HG03108 (cell line): ENCODE measurements around the gene MAP3K5.
A peak's percentile ranks its signal among the peaks of the same experiment; 100 is the strongest.

Experiments
- ATAC-seq: cut with Tn5 transposase; IDR thresholded peaks from one replicate; pipeline ENCODE4 v1.9.1; 2021; ENCODE audit warnings: moderate library complexity; ENCODE audit not compliant: unreplicated experiment

Gene MAP3K5

DNA sequence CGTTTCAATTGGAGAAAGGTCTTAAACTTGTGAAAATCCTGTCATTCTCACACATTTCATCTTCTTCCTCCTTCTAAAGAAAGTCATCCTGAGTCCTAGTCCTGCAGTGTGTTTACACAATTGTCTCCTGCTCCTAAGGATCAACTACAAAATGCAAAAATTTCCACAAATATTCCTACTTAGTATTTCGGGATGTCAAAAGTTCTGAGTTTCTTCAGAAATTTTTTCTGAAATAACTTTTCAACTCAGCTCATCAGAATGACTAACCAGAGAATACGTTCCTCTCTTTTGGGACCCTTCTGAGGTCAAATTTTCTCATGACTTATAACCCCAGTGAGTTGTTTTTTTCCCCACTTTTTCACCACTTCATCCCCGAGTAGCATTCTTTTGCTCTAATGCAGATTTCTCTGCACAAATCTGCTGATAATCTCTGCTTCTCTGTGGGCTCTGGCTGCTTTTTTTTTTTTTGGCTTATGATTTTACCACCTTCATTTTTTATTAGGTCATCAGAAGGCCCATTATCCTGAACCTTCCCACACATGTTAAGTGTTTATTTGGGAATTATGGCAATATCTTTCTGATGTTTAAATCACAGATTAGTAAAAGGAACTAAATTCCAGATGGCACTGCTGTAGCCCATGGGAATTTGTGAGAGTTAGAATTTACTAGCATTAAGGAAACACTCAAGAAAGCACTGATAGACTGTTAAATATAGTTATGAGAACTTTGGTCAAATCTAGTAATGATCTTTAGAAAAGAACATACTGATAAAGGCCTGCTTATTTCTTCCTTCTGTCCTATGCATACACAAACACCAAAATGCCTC, 41.4 kb downstream of the MAP3K5 start:
- peak; percentile 5 for ATAC-seq

DNA sequence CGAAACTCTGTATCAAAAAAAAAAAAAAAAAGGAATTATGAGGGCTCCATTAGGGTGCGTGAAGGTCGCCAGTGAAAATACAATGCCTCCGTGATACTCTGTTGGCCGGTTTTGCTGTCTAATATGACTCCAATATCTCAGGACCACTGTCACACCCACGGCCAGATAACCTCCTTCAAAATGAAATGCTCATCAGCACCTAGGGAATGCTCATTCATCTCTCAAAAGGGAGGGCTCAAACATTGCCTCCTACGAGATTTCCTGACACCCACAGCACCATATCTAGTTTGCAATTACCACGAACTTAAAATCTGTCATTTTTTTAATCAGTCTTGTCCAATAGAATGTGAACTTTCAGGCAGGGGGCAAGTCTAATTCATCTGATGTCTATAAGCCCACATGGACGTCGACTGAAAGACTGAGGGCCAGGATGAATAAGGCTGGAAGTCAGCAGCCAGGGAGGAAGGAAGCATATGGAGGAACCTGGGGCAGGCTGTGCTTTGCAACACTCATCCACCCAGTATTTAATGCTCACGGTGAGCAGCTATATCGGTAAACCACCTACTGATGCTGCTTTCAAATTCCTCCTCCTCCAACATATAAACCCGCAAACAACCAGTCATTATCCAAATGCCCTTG, 42.8 kb downstream of the MAP3K5 start:
- ATAC-seq, result no peak

DNA sequence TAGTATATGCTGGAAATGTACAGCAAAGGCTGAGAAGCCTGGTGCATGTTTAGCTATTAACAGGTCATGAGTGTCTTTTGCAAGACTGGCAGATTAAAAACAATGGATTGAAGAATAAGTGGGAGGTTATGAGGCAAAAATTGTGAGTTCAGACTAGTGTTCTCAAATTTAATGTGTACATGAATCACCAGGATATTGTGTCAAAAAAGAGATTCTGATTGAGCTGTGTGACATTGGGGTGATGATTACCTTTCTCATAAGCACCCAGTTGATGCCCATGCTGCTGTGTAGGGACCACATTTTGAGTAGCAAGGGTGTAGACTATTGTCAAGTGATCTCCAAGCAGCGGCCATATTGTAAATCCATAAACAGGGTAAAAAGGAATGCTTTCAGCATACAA, 44.8 kb downstream of the MAP3K5 start:
- ATAC-seq, result no peak

DNA sequence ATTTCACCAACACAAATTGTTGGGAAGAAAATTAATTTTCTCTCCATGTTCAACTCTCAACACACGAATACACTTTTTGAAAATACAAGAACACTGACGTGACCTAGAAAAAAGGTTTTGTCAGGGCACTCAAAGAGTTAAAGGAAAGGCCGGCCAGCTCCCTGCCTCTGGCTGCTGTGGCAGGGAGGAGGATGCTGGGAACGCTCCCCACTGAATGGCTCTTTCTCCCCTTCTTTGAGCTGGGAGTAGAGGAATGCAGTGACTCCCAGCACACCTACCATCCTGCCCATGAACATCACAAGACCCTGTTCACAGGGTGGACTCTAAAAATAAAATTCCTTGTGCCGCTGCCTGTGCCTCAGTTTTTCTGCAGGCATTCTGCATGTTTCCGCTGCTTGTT, 47.0 kb downstream of the MAP3K5 start:
- ATAC-seq, result no peak

DNA sequence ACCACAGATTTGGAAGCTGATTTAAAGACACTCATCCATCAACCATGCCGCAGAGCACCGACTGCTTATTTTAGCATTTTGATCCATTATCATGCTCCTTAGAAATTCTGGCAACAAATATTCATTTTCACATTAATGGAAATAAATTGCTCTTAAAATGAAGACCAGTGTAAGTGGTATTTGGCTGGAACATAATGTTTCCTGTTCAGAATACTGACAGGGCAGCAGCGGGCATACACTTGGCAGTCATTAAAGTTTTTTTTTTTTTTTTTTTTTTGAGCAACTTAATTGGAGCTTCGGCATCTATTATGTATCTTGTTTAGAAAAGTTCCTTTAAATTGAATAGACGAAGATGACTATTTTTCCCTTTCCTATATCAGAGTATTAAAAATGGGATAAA, 47.4 kb downstream of the MAP3K5 start:
- ATAC-seq, result no peak

GRCh38 chr6:136742125-136742524, 50.2 kb downstream of the MAP3K5 start:
- no peak for ATAC-seq

GRCh38 chr6:136740050-136740974, 52.0 kb downstream of the MAP3K5 start:
- ATAC-seq, result no peak

DNA sequence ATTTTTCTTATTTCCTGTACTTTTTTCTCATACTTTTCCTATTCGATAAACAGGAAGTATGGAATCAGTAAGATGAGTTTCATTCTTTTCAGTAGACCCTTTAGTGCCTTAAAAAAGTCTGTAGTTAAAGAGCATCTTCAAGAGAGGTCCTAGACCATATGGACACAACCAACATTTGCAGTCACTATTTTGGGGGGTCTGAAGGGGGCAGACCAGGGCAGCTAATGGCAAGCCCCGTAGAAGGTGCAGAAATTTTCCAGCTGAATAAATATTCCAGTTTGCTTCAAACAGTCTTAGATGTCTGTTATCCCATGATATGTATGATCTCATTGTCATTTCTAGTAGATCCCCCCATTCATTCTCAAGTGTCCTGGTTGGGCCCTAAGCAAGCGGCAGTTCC, 52.8 kb downstream of the MAP3K5 start:
- no peak for ATAC-seq

DNA sequence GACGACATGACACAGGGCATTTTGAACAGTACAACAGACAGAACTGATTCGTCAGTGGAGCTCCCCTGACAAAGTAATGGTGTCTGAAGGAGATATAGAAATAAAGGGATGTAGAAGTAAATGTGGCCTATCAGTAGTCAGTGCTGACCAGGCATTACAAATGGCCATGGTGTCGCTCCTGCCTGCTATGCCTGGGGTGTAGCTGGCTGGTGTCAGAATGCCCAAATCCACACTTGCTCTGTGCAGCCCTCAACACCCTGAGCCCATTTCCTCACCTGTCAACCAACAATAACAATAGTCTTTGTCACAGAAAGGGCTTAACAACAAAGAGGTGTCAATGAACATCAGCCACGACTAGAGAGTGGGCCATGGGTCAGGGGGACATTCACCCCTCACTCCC, 53.2 kb downstream of the MAP3K5 start:
- ATAC-seq, result no peak

DNA sequence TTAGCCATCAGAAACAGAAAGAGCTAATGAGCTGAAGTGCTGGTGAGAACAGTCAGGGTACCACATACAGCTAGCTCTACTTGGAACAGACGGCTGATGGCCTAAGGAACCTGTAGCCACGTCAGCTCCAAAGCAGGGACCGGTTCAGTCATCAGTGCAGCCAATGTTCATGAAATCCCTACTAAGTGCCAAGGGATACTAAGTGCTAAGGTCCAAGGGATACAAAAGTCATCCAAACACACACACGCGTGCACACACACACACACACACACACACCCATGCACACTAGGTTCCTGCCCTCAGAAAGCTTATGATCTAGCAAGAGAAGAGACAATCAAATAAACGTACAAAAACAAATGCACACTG, 53.6 kb downstream of the MAP3K5 start:
- ATAC-seq, result no peak

DNA sequence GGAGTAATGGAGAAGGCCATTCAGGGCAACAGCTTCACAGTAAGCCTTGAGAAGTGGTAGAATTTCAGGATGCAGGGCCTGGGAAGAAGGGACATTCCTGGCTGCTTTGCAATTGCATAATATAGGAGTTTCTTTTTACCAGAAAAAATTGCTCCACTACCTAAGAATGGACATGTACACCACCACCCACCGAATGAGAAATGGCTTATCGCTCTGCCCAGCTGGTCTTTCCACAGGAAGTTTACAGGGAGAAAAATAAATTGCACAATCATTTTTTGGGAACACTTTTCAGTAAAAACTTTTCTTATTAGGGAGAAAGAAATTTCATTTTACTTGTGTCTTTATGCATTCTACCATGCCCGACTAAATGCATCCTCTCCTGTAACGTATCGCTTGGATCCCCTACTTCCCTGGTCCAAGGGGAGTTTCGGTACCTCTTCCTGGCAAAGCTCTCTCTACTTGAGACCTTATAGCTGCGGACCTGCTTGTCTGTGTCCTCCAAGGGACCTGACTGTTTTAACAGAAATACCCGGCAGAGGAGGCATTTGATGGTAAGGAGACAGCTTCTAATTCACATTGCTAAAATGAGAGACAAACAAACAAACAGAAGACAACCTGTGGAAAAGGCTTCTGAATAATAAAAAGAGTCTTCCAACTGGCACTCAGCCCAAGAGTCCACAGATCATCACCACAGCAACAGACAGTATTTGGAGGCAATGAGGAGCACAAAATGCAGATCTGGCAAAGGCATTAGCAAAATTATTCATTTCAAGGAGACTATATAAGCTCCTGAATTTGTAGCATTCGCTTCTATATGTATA, 54.2 kb downstream of the MAP3K5 start:
- ATAC-seq, result no peak

DNA sequence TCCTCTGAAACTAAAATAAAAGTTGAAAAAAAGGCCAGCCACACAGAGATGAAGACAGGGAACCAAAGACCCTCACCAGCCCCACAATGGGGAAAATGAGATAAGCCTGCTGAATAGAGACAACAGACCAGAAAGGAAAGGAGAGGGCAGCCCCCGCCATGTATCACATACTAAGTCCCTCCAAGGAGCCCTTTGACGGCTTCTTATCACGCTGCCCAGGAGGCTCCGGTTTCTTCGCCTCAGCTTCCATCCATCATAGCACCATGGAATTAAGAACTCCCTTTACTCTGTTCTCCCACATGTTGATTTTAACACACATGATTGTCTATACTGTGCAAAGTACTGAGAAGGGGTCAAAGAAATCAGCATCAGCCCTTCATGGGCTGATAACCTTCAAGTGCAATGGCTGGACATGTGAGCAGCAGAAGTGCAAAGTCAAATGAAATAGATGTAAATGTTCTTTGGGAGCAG, 54.9 kb downstream of the MAP3K5 start:
- no peak for ATAC-seq

- ATAC-seq, result no peak
Measured at GRCh38 chr6:136736281-136736960, 55.9 kb downstream of the MAP3K5 start.

- no peak for ATAC-seq
Measured at GRCh38 chr6:136734977-136735376, 57.3 kb downstream of the MAP3K5 start.

DNA sequence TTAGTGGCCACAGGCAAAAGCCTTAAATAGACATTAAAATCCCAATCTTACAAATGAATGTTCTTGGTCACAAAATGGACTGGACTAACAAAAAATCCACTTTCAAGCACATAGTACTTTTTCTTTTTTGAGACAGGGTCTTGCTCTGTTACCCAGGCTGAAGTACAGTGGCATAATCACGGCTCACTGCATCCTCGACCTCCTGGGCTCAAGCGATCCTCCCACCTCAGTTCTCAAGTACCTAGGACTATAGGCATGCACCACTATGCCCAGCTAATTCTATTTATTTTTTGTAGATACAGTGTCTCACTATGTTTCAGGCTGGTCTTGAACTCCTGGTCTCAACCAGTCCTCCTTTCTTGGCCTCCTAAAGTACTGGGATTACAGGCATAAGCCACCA, 59.4 kb downstream of the MAP3K5 start:
- no peak for ATAC-seq

DNA sequence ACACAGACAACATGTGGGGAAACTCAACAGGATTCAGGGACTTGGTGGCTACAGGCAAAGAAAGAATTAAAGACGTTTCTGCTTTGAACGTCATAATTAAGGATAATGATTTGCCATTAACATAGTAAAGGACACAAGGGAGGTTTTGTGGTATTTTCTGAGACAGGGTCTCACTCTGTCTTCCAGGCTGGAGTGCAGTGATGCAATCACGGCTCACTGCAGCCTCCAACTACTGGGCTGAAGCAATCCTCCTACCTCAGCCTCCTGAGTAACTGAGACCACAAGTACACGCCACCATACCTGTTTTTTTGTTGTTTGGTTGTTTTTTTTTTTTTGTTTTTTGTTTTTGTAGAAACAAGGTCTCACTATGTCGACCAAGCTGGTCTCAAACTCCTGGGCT, 62.4 kb downstream of the MAP3K5 start:
- ATAC-seq, result no peak

DNA sequence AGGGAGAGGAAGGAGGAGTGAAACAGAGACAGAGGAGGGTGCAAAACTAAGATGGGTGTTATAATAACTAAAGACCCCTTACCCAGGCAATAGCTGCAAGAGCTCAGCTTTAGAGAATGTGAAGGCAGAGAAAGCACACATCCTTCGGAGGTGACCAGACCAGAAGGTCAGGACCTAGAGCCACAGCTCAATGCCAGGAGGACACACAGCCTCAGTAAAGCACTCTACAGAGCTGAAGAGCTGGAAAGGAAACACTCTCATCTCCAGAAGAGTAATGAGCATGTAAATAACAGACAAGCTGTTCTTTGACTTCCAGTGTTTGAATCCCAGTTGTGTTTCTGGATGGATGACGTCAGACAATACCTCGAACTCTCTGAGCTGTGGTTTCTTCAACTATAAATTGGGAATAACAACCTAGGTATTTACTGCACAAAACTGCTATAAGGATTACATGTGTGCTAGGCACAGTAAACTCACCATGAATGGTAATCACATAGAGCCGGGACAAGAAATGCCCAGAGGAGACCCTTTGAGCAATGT, 63.2 kb downstream of the MAP3K5 start:
- no peak for ATAC-seq

DNA sequence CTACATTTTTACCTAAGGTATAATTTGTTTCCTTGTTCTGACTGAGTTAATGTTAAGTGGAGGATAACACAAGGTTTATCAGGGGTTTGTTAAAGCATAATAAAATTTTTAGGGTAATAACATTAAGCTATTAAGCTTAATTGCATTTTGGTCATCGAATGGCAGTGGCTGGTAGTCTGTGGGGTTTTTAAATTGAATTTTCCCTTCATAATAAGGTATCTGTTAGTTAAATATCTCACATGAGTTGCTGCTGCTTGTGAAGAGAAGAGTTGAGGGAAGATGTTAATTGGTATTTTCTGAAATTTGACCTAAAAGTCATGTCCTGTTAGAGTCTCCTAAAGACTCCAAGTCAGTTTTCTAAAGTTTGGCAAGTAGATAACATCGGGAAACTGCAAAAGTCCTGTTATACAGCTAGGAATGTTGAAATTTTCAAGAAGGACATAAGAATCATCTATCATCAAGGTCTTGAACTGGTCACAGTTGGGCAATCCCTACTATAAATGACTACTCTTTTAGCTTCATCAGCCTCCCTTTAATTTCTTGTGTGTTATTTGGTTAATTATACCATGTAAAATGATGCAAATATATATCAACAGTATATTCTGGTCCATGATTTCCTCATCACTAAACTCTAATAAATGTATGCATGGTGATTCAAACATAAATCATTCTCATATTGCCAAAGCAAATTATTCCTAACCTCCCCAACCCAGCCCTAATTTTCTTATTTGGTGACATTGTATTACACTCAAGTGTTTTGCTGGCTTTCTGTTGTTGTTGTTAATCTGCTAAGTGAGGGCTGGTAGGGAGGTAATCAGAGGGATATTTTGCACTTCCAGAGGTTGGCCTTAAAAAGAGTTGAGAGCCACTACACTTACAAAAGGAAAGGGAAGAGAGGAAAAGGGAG, 64.0 kb downstream of the MAP3K5 start:
- ATAC-seq, result no peak
